ENCODE measurements around the gene TRAF5.

- TF ChIP-seq SUZ12 (IDR thresholded peaks at IDR 0.05; ENCODE audit: extremely low read depth, insufficient read depth, insufficient read length) (no peak), YY1 (IDR thresholded peaks at IDR 0.05; ENCODE audit: insufficient read depth, insufficient read length) (no peak), ZNF274 (IDR thresholded peaks at IDR 0.05; ENCODE audit: low read depth, low read length) (no peak)
Observed at GRCh38 chr1:211345719-211346118, 19.1 kb downstream of the TRAF5 start.

Measured in NT2/D1 (cell line).